ENCODE data around the gene TOX4. TPM values are rescaled to one million over a fixed set of nuclear protein-coding genes. Genes with fewer than 3 reads are reported as not detected.

Gene TOX4
- total and polyA plus RNA-seq, 2 of the 4 experiments (the other 2 are of a cell fraction): 26.7 to 56.6 TPM

- intact Hi-C loops (cut with micrococcal nuclease) (no loop called here), in situ Hi-C loops (cut with MboI; ENCODE audit: low sequenced_read_pairs) (no loop called here), dilution Hi-C loops (cut with HindIII; ENCODE audit: low sequenced_read_pairs, unreplicated experiment) (no loop called here)
- Histone ChIP-seq H3K9me3 (ENCODE audit: control insufficient read depth, insufficient read depth, low read length) (0 out of 2 replicates have a peak, but pooled peaks cover 1% of the 10 kb centered on the region), H3K27ac (ENCODE audit: insufficient read depth, low read length) (no peak overlapping the region), H3K4me1 (ENCODE audit: control insufficient read depth, insufficient read depth, low read length) (no peaks in the 10 kb centered on the region), H3K14ac (replicated peaks; ENCODE audit: low read depth, low read length) (no peak overlapping the region), H3K56ac (ENCODE audit: extremely low read depth, insufficient read depth, low read length) (no peak overlapping the region), H3K27me3 (ENCODE audit: control insufficient read depth, insufficient read depth, low read length) (peaks cover 54% of the 10 kb centered on the region), H3K36me3 (ENCODE audit: control insufficient read depth, insufficient read depth, low read length) (no peaks in the 10 kb centered on the region), H3K4me3 (ENCODE audit: insufficient read depth, low read depth, low read length) (no peak overlapping the region), H4K20me1 (ENCODE audit: insufficient read depth, low read length) (no peaks in the 10 kb centered on the region), H2AFZ (replicated peaks; ENCODE audit: low read length, poor library complexity) (no peak overlapping the region), H3K9ac (ENCODE audit: low read depth, low read length) (no peak overlapping the region), H4K91ac (ENCODE audit: insufficient read depth, low read depth, low read length) (no peak overlapping the region), H4K5ac (ENCODE audit: low read depth, low read length) (no peak overlapping the region), H2BK5ac (ENCODE audit: low read depth, low read length, poor library complexity, severe bottlenecking) (no peak overlapping the region), H3K23ac (ENCODE audit: low read depth, low read length) (no peak overlapping the region), H2BK120ac (ENCODE audit: low read depth, low read length) (no peak overlapping the region), H3K18ac (ENCODE audit: low read depth, low read length) (no peak overlapping the region), H2BK15ac (ENCODE audit: low read depth, low read length) (no peak overlapping the region), H4K8ac (ENCODE audit: low read depth in 2 of 2, low read length in 2 of 2) (no peak overlapping the region), H2AK5ac (ENCODE audit: low read depth, low read length) (no peak overlapping the region), H3K79me1 (ENCODE audit: low read depth in 1 of 2, low read length in 2 of 2) (no peaks in the 10 kb centered on the region), H2AK9ac (replicated peaks; ENCODE audit: low read depth, low read length, poor library complexity) (no peak overlapping the region), H3K9me1 (ENCODE audit: insufficient read depth, low read length) (no peaks in the 10 kb centered on the region), H2BK20ac (ENCODE audit: low read depth, low read length) (no peak overlapping the region), H3K4ac (ENCODE audit: low read depth, low read length) (no peak overlapping the region), H3K4me2 (ENCODE audit: low read depth, low read length) (no peak overlapping the region)
- TF ChIP-seq RFX5 (IDR thresholded peaks at IDR 0.05; ENCODE audit: low read depth, low read length) (no peak), BHLHE40 (IDR thresholded peaks at IDR 0.05; ENCODE audit: low read depth, low read length) (no peak), POLR2A (IDR thresholded peaks at IDR 0.05; ENCODE audit: low read depth, low read length) (no peak), RAD21 (IDR thresholded peaks at IDR 0.05; ENCODE audit: low read length) (no peak), MXI1 (IDR thresholded peaks at IDR 0.05; ENCODE audit: borderline replicate concordance, low read depth, low read length) (no peak), MAZ (IDR thresholded peaks at IDR 0.05; ENCODE audit: borderline replicate concordance, low read depth, low read length) (no peak), CHD1 (IDR thresholded peaks at IDR 0.05; ENCODE audit: low read depth, low read length) (no peak), SMC3 (IDR thresholded peaks at IDR 0.05; ENCODE audit: low read depth, low read length) (no peak), NFE2L2 (IDR thresholded peaks at IDR 0.05; ENCODE audit: low read depth, low read length) (no peak), USF2 (IDR thresholded peaks at IDR 0.05; ENCODE audit: low read depth, low read length) (no peak), MAFK (IDR thresholded peaks at IDR 0.05; ENCODE audit: low read depth, low read length) (no peak), RCOR1 (IDR thresholded peaks at IDR 0.05; ENCODE audit: insufficient replicate concordance, low read length) (no peak)
- ATAC-seq (ENCODE audit: low read depth) (no peak), DNase-seq (no peak)
- no TSS peak for BruUV-seq (replicated peaks)
- ChIA-PET CTCF (interaction anchor here (0.6 kb wide), 1 partner anchor 16 kb away, joined by 3 read pairs; no protein-coding TSS in a partner anchor), POLR2A (ENCODE audit: unreplicated experiment) (no interaction called here)
- WGBS, 2 experiments (ENCODE audit: extremely low coverage in 2 of 2, insufficient read length in 1 of 2): no CpG with 5 or more reads among the region's 4 CpGs
Observed at GRCh38 chr14:21534576-21534975, 57.6 kb downstream of the TOX4 start.

All from IMR-90 (cell line).